ENCODE measurements around the gene ADGRG3.

The ADGRG3 gene

GRCh38 chr16:57630931-57631845 is 36.9 kb upstream of the ADGRG3 start:
- no peak for DNase-seq (ENCODE audit: low read depth in 2 of 2)

GRCh38 chr16:57632568-57632967 is 35.5 kb upstream of the ADGRG3 start:
- no peak for DNase-seq (ENCODE audit: low read depth in 2 of 2)

DNA sequence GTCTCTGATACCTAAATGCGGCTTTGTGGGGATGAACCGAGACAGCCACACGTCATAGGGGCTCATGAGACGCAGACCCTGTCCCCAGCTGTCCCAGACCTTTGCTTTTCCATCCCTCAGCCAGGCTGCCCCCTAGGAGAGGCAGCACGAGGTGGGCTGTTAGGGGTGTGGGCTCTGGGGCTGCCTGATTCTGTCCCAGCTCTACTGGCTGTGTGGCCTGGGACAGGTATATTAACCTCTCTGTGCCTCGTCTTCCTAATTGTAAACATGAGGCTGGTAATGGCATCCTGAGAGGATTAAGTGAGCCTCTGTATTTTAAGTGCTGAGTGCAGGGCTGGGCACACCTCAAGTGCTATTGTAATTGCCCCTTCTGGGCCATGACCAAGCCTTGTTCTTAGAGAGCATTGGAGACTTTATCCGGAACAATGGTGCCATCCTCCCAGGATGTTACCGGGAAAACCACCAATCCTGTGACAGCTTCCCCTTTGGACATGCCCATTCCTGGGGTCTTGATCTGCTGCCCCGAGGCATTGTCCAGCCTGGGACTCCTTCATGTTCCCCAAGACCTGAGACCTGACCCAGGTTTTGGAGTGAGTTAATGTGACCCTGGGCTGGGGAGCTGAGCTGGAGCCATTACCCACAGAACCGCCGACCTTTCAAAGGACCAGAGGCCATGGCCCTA is 34.6 kb upstream of the ADGRG3 start:
- no peak for DNase-seq (ENCODE audit: low read depth in 2 of 2)

- no peak for DNase-seq (ENCODE audit: low read depth in 2 of 2)
Measured at GRCh38 chr16:57634171-57634570, 33.9 kb upstream of the ADGRG3 start.

- no peak for DNase-seq (ENCODE audit: low read depth in 2 of 2)
Measured at GRCh38 chr16:57635266-57636097, 32.6 kb upstream of the ADGRG3 start.

DNA sequence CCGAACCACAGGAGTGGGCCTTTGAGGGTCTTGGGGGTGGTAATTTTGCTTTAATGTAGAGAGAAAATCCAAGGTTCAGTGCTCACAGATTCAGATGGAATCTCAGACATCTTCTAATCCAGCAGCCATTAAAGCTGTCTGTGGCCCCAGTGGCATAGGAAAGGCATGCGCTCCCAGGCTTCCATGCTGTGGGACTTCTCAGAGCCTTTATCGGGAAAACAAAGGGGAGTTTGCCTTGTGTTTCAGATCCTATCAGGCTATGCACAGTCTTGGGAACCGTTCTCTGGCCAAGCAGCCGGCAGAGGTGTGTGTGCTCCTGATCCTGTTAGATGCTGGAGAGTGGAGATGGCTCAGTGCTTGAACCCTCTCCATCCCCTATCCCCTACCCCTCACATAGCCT is 31.9 kb upstream of the ADGRG3 start:
- DNase-seq (ENCODE audit: low read depth in 2 of 2): no peak

- DNase-seq (ENCODE audit: low read depth in 2 of 2): no peak
Measured at GRCh38 chr16:57637020-57637419, 31.1 kb upstream of the ADGRG3 start.

DNA sequence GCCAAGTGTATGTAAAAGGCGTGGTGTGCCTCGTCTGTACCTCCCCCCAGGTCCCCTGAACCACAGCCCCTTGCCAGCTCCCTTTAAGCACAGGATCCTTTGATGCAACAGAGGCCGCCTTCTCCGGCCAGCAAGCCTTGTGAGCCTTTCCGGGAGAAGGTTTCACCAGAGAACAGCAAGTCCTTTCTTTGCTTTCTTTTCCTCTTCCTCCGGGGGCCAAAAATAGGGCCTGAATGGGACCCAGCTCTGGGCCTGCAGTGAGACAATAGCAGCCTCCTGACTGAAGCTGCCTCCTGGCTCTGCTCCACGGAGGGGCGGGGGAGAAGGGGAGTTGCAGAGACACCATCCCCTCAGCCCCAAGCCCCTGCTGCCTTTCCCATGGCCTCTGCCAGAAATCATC is 30.7 kb upstream of the ADGRG3 start:
- no peak for DNase-seq (ENCODE audit: low read depth in 2 of 2)

DNA sequence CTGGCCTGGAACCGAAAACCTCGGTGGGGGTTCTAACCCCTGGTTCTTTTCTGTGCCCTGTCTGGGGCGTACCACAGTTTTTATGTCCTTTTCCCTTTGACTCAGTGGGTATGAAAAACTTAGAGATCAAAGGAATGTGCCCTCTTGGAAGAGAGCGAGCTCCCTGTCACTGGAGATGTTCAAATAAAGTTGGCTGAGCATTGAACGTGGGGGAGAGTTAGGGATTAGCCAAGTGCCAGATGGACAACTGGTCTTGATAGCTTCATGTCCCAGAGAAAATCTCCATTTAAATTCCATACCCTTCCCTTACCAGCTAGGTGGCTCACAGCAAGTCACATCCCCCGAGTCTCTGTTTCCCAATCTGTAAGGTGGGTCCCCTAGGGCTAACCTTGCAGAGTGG is 30.1 kb upstream of the ADGRG3 start:
- DNase-seq (ENCODE audit: low read depth in 2 of 2): no peak

DNA sequence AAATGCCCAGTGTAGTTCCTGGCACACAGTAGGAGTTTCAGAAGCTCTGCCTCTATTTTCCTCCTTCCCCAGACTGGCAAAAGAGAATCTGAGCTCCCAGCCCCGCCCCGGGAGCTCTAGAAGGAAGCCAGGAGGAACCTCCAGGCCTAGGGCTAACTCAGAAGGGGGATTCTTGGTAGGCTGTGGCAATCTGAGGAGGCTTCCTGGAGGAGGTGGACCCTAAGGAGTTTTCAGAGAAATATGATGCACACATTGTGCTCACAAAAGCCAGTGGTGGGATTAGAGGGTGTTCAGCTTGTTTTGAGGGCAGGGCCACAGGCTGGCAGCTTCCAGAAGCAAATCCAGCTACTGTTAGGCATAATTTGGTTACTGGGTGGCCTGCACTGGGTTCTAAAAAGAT is 29.7 kb upstream of the ADGRG3 start:
- no peak for DNase-seq (ENCODE audit: low read depth in 2 of 2)

DNA sequence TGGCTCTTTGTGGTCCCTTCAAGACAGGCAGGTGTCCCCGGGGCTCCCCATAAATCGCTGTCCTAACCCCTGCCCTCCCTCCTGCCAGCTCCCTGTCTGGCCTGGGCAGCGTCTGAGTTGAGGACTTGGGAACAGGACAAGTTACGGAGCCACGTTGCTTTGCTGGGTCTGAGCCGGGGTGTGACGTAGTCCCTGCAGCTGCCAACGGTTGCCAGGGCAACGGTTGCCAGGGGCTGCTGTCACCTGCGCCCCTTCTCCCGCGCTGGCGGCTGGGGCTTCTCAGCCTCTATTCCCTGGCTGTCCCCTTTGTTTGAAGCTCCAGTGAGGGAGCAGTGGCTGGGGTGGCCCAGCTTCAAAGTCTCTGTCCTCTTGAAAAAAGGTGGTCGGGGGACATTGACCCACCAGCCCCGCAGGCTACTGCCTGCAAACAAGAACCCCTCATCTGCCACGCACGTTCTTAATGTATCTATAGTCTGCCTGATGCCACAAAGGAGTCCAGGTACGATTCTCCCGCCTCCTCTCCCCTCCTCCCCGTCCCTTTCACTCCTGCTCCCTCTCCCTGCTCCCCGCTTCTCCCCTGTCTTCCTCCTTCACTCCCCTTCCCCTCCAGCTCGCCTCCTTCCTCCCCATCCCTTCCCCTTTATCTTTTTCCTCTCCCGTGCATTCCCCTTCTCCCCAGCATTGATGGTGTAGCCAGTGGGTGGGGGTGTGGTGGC is 28.8 kb upstream of the ADGRG3 start:
- DNase-seq (ENCODE audit: low read depth in 2 of 2): no peak

- no peak for DNase-seq (ENCODE audit: low read depth in 2 of 2)
Measured at GRCh38 chr16:57640185-57640584, 27.9 kb upstream of the ADGRG3 start.

- DNase-seq (ENCODE audit: low read depth in 2 of 2): no peak
Measured at GRCh38 chr16:57640612-57641011, 27.5 kb upstream of the ADGRG3 start.

- no peak for DNase-seq (ENCODE audit: low read depth in 2 of 2)
Measured at GRCh38 chr16:57642160-57643135, 25.7 kb upstream of the ADGRG3 start.

- no peak for DNase-seq (ENCODE audit: low read depth in 2 of 2)
Measured at GRCh38 chr16:57643147-57643874, 24.8 kb upstream of the ADGRG3 start.

DNA sequence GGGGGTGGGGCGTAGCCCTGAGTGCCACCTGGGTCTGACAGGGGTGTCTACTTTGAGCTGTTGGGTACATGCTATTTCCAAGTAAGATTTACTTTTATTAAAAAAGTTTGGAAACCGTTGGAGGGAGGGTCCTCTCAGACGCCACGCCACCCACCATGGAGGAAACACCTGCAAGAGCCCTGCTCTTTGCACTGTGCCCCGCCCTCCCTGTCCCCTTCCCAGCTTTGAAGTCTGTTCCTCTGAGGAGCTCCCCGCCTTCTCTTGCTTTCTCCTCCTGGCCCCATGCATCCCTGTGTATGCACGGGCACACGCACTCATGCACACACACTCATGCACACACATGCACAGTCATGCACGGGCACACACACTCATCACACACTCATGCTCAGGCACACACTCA is 24.2 kb upstream of the ADGRG3 start:
- no peak for DNase-seq (ENCODE audit: low read depth in 2 of 2)

GRCh38 chr16:57644383-57645014 is 23.6 kb upstream of the ADGRG3 start:
- DNase-seq (ENCODE audit: low read depth in 2 of 2): no peak

- no peak for DNase-seq (ENCODE audit: low read depth in 2 of 2)
Measured at GRCh38 chr16:57645169-57645568, 22.9 kb upstream of the ADGRG3 start.

DNA sequence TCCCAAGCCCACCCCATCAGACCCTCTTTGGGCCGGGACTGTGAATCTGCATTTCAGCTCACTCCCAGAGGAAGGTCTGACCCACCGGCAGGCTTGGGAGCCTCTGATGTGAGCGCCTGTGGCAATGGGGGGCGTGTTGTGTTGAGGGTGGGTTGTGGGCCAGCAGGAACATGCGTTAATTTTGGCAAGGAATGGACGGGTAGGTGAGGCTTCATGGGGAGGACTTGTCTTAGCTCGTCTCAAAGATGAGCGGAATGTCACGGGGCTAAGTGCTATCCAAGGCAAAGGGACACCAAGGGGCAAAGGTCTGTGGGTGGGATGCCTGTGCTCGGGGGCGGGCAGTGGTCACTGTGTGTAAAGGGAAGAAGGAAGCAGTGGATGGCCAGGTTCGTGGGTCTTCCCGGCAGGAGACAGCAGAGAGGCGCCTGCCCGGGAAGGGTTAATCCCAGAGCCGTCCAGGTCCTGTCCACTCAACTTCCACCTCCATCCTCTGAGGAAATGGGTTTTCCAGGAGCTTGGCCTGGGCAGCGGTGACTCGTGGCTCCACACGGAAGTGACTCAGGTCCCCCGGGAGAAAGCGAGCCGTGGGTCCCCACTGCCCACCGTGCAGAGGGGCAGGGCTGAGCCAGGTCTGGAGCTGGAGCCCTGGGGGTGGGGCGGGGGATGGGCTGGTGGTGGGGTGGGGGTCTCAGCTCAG is 22.3 kb upstream of the ADGRG3 start:
- DNase-seq (ENCODE audit: low read depth in 2 of 2): no peak
